Kidney (tissue), 14 donors: ENCODE measurements around the gene RTN4RL2. TPM values are rescaled to one million over a fixed set of nuclear protein-coding genes. Genes with fewer than 3 reads are reported as not detected.
A peak's percentile ranks its signal among the peaks of the same experiment; 100 is the strongest.

Experiments used
- DNase-seq, 5 donors: peaks; one replicate each; pipeline ENCODE4 v3.0.0-alpha.2; 2013 to 2020
- FAIRE-seq: peaks from 2 replicates; lab custom pipeline; 2012; peaks lifted over from hg19 to GRCh38; lab: Jason Lieb, UNC
- H3K27ac ChIP-seq, 2 donors: one replicate each; pipeline ENCODE4 v1.7.0; 2013; ENCODE audit warnings: low read depth in 2 of 2, low read length in 2 of 2, inconsistent platforms in 1 of 2
- H3K27me3 ChIP-seq: one replicate; pipeline ENCODE4 v1.7.1; 2013; ENCODE audit warnings: low read length, inconsistent platforms; ENCODE audit not compliant: control insufficient read depth, insufficient read depth
- H3K36me3 ChIP-seq, 3 donors: one replicate each; pipeline versions ENCODE4 v1.7.0 to v1.7.1; 2013; ENCODE audit warnings: low read length in 3 of 3, control low read depth in 1 of 3, inconsistent platforms in 1 of 3; ENCODE audit not compliant: insufficient read depth in 3 of 3, control insufficient read depth in 2 of 3
- H3K4me1 ChIP-seq, 3 donors: one replicate each; pipeline versions ENCODE4 v1.7.0 to v1.7.1; 2013; ENCODE audit warnings: low read length in 3 of 3, inconsistent platforms in 1 of 3, low read depth in 1 of 3; ENCODE audit not compliant: control insufficient read depth in 2 of 3, insufficient read depth in 2 of 3
- H3K4me3 ChIP-seq, 3 donors: one replicate each; pipeline versions ENCODE4 v1.7.0 to v1.8.1; 2013; ENCODE audit warnings: low read length in 3 of 3, control low read depth in 1 of 3, inconsistent platforms in 1 of 3
- H3K9ac ChIP-seq, 3 donors: one replicate each; pipeline versions ENCODE4 v1.7.0 to v1.7.1; 2013; ENCODE audit warnings: low read length in 3 of 3, control low read depth in 1 of 3, inconsistent platforms in 1 of 3
- H3K9me3 ChIP-seq, 3 donors: one replicate each; pipeline versions ENCODE4 v1.7.0 to v1.7.1; 2013; ENCODE audit warnings: low read length in 3 of 3, control low read depth in 1 of 3, inconsistent platforms in 1 of 3; ENCODE audit not compliant: control insufficient read depth in 2 of 3, insufficient read depth in 1 of 3
- CTCF ChIP-seq: IDR thresholded peaks from 3 replicates; pipeline ENCODE4 v1.5.1; 2012; ENCODE audit warnings: mild to moderate bottlenecking, moderate library complexity, borderline replicate concordance; ENCODE audit not compliant: insufficient read depth; ENCODE audit errors: extremely low read depth
- intact Hi-C: fragments of 100-400 bp; cut with DNase I; formaldehyde crosslinking; loops from one replicate; pipeline ENCODE4 v1.11.1; 2022
- polyA plus RNA-seq: library from polyadenylated mRNA; stranded (reverse); fragments of 350-450 nt; fragmentation: Illumina TruSeq; extraction: RNeasy Lipid Tissue Mini Kit (QIAGEN cat#74804); gene quantifications from one replicate; pipeline ENCODE4 v1.2.3, GENCODE V29; 2014; ENCODE audit warnings: low read depth, low replicate concordance; ENCODE audit not compliant: insufficient read depth
- total RNA-seq: library from RNA; stranded (reverse); fragmentation: NEBNext Ultra II Directional; extraction: Animal tissue kit (Norgen Biotek cat#: 25700); gene quantifications from one replicate; pipeline ENCODE4 v1.2.1, GENCODE V29; 2021
- donor health status: control.
- donor health status: control.
- donor health status: control.
- donor health status: control.
- donor health status: control.
- donor health status: DM: yes; HTN: yes; CAD: no.
- donor health status: Normal renal cell carcinoma (clear cell type).

The RTN4RL2 gene
- total and polyA plus RNA-seq, 2 donors from 2014 or later, result 2.6 to 5.5 TPM

- H3K4me3 ChIP-seq, result peak within 1 kb of the TSS; percentile 61 to 82 (median 77)
- H3K4me1 ChIP-seq, result peaks cover 0 to 9% (median 0%) of the 10 kb centered on the region in 3 donors
- H3K9ac ChIP-seq, result peak within 1 kb of the TSS; percentile 48 to 53 (median 52)
- peak within 1 kb of the TSS in 1 of 2 donors; percentile 23 for H3K27ac ChIP-seq
- peak; percentile 46 to 88 (median 67) for DNase-seq
- intact Hi-C loops, result no loop called here
- FAIRE-seq, result no peak
- no peaks in the 10 kb centered on the region for H3K9me3 ChIP-seq
- peaks cover 4% of the 10 kb centered on the region for H3K27me3 ChIP-seq
- no peaks in the 10 kb centered on the region for H3K36me3 ChIP-seq
- TF ChIP-seq CTCF, result no peak
Observed at GRCh38 chr11:57515332-57516060, 55.2 kb downstream of the RTN4RL2 start, which contains the start of gene SLC43A1. SLC43A1 (minus strand) TSS chr11:57515702; CDS start chr11:57514111, 1,591 bp downstream.

- Histone ChIP-seq H3K9ac (peak overlapping the region; percentile 1 to 52 (median 37)), H3K4me3 (peak overlapping the region; percentile 22 to 82 (median 77)), H3K36me3 (no peaks in the 10 kb centered on the region), H3K27ac (no peak overlapping the region), H3K27me3 (peaks cover 4% of the 10 kb centered on the region), H3K4me1 (peaks cover 0 to 9% (median 0%) of the 10 kb centered on the region in 3 donors), H3K9me3 (no peaks in the 10 kb centered on the region)
- TF ChIP-seq CTCF, result no peak
- intact Hi-C loops, result no loop called here
- FAIRE-seq (no peak), DNase-seq (no peak)
Observed at GRCh38 chr11:57516061-57516443, 55.7 kb downstream of the RTN4RL2 start.

- Histone ChIP-seq H3K9me3 (no peaks in the 10 kb centered on the region), H3K4me1 (peaks cover 0 to under 1% (median 0%) of the 10 kb centered on the region in 3 donors), H3K36me3 (no peaks in the 10 kb centered on the region), H3K9ac (no peak overlapping the region), H3K4me3 (no peak overlapping the region), H3K27ac (no peak overlapping the region), H3K27me3 (peaks cover 1% of the 10 kb centered on the region)
- DNase-seq (no peak), FAIRE-seq (no peak)
- intact Hi-C loops, result no loop called here
- TF ChIP-seq CTCF, result no peak
Observed at GRCh38 chr11:57521116-57521515, 60.8 kb downstream of the RTN4RL2 start.
